H9 (cell line): ENCODE measurements around the gene MND1. TPM values are rescaled to one million over a fixed set of nuclear protein-coding genes. Genes with fewer than 3 reads are reported as not detected.

Experiments used
- DNase-seq: peaks from one replicate; pipeline ENCODE4 v3.0.0-alpha.2; 2017
- H2AFZ ChIP-seq: one replicate; pipeline ENCODE4 v1.6.1; 2013; ENCODE audit warnings: mild to moderate bottlenecking, low read length, control low read depth, moderate library complexity
- H2AK5ac ChIP-seq: 2 replicates; pipeline ENCODE4 v1.6.1; 2013; ENCODE audit warnings: low read length, control low read depth, mixed read lengths; ENCODE audit not compliant: insufficient read length
- H2BK120ac ChIP-seq: one replicate; pipeline ENCODE4 v1.6.1; 2013; ENCODE audit warnings: low read depth, mild to moderate bottlenecking, low read length, control low read depth, inconsistent platforms; ENCODE audit not compliant: poor library complexity, severe bottlenecking
- H2BK12ac ChIP-seq: 2 replicates; pipeline ENCODE4 v1.6.1; 2013; ENCODE audit warnings: low read length, control low read depth, mixed read lengths, low read depth; ENCODE audit not compliant: insufficient read length
- H2BK15ac ChIP-seq: 2 replicates; pipeline ENCODE4 v1.6.1; 2013; ENCODE audit warnings: low read depth, low read length, control low read depth
- H2BK20ac ChIP-seq: one replicate; pipeline ENCODE4 v1.6.1; 2013; ENCODE audit warnings: low read depth, mild to moderate bottlenecking, low read length, control low read depth, inconsistent platforms; ENCODE audit not compliant: poor library complexity, severe bottlenecking
- H2BK5ac ChIP-seq: 2 replicates; pipeline ENCODE4 v1.6.1; 2013; ENCODE audit warnings: low read length, control low read depth, mixed read lengths; ENCODE audit not compliant: insufficient read length
- H3K14ac ChIP-seq: 2 replicates; pipeline ENCODE4 v1.6.1; 2013; ENCODE audit warnings: low read length, control low read depth; ENCODE audit not compliant: insufficient read depth
- H3K18ac ChIP-seq: 2 replicates; pipeline ENCODE4 v1.6.1; 2013; ENCODE audit warnings: low read depth, mild to moderate bottlenecking, mixed read lengths, low read length, control low read depth; ENCODE audit not compliant: insufficient read length
- H3K23ac ChIP-seq: 2 replicates; pipeline ENCODE4 v1.6.1; 2013; ENCODE audit warnings: low read length, control low read depth, mixed read lengths, low read depth; ENCODE audit not compliant: insufficient read length
- H3K23me2 ChIP-seq: 2 replicates; pipeline ENCODE4 v1.6.1; 2013; ENCODE audit warnings: low read depth, mild to moderate bottlenecking, mixed read lengths, low read length, control low read depth; ENCODE audit not compliant: insufficient read length, poor library complexity, severe bottlenecking
- H3K27ac ChIP-seq: 2 replicates; pipeline ENCODE4 v1.5.1; 2013; ENCODE audit warnings: low read length, control low read depth, mixed read lengths, low read depth; ENCODE audit not compliant: insufficient read length
- H3K27me3 ChIP-seq: 2 replicates; pipeline ENCODE4 v1.6.1; 2013; ENCODE audit warnings: low read length, control low read depth, inconsistent platforms; ENCODE audit not compliant: insufficient read depth
- H3K4ac ChIP-seq: 2 replicates; pipeline ENCODE4 v1.6.1; 2013; ENCODE audit warnings: low read depth, mild to moderate bottlenecking, control low read depth, inconsistent platforms, low read length, moderate library complexity
- H3K4me1 ChIP-seq: 2 replicates; pipeline ENCODE4 v1.6.1; 2013; ENCODE audit warnings: low read length, control low read depth, inconsistent platforms; ENCODE audit not compliant: insufficient read depth
- H3K4me2 ChIP-seq: 2 replicates; pipeline ENCODE4 v1.6.1; 2013; ENCODE audit warnings: low read length, control low read depth, mixed read lengths; ENCODE audit not compliant: insufficient read length, insufficient read depth
- H3K56ac ChIP-seq: 2 replicates; pipeline ENCODE4 v1.6.1; 2013; ENCODE audit warnings: low read depth, mild to moderate bottlenecking, mixed read lengths, low read length, control low read depth; ENCODE audit not compliant: insufficient read length
- H3K79me1 ChIP-seq: 2 replicates; pipeline ENCODE4 v1.6.1; 2013; ENCODE audit warnings: low read depth, mild to moderate bottlenecking, moderate library complexity, low read length, control low read depth, inconsistent platforms; ENCODE audit not compliant: insufficient read depth, poor library complexity, severe bottlenecking
- H3K79me2 ChIP-seq: 2 replicates; pipeline ENCODE4 v1.6.1; 2013; ENCODE audit warnings: low read length, control low read depth, inconsistent platforms; ENCODE audit not compliant: insufficient read depth
- H3K9ac ChIP-seq: 2 replicates; pipeline ENCODE4 v1.6.1; 2013; ENCODE audit warnings: low read length, control low read depth, mixed read lengths; ENCODE audit not compliant: insufficient read length; ENCODE audit errors: extremely low read depth
- H3K9me3 ChIP-seq: one replicate; pipeline ENCODE4 v1.6.1; 2013; ENCODE audit warnings: low read depth, low read length, inconsistent platforms; ENCODE audit not compliant: control insufficient read depth
- H3T11ph ChIP-seq: one replicate; pipeline ENCODE4 v1.6.1; 2013; ENCODE audit warnings: mild to moderate bottlenecking, low read length, control low read depth, inconsistent platforms
- H4K20me1 ChIP-seq: one replicate; pipeline ENCODE4 v1.6.1; 2013; ENCODE audit not compliant: control insufficient read depth, insufficient read length, insufficient read depth
- H4K5ac ChIP-seq: 2 replicates; pipeline ENCODE4 v1.6.1; 2013; ENCODE audit warnings: low read depth, mild to moderate bottlenecking, mixed read lengths, low read length, control low read depth; ENCODE audit not compliant: insufficient read length
- H4K8ac ChIP-seq: replicated peaks from 2 replicates; pipeline ENCODE4 v1.6.1; 2013; ENCODE audit warnings: low read length, control low read depth, mixed read lengths, low read depth; ENCODE audit not compliant: insufficient read length
- H4K91ac ChIP-seq: 2 replicates; pipeline ENCODE4 v1.6.1; 2013; ENCODE audit warnings: low read depth, mild to moderate bottlenecking, moderate library complexity, mixed read lengths, low read length, control low read depth; ENCODE audit not compliant: insufficient read length
- H3K27ac Mint-ChIP-seq, 3 experiments: 2 replicates in 2 of 3; 3 replicates in 1 of 3; pipeline ENCODE4 v1.8.0; 2020 to 2021; ENCODE audit warnings: mixed read lengths in 3 of 3, mild to moderate bottlenecking in 1 of 3, moderate library complexity in 1 of 3
- H3K27me3 Mint-ChIP-seq: 2 replicates; pipeline ENCODE4 v1.8.0; 2021; ENCODE audit warnings: low read depth, mild to moderate bottlenecking, moderate library complexity, mixed read lengths
- H3K36me3 Mint-ChIP-seq, 3 experiments: 2 replicates in 2 of 3; 3 replicates in 1 of 3; pipeline ENCODE4 v1.8.0; 2020 to 2021; ENCODE audit warnings: low read depth in 3 of 3, mixed read lengths in 3 of 3; ENCODE audit not compliant: insufficient read depth in 1 of 3
- H3K4me1 Mint-ChIP-seq, 2 experiments: 2 replicates each; pipeline ENCODE4 v1.8.0; 2020; ENCODE audit warnings: mixed read lengths in 2 of 2
- H3K4me3 Mint-ChIP-seq, 2 experiments: 2 replicates in 1 of 2; 3 replicates in 1 of 2; pipeline ENCODE4 v1.8.0; 2020 to 2021; ENCODE audit warnings: mild to moderate bottlenecking in 2 of 2, mixed read lengths in 2 of 2, moderate library complexity in 1 of 2
- H3K9me3 Mint-ChIP-seq, 2 experiments: 2 replicates in 1 of 2; 3 replicates in 1 of 2; pipeline ENCODE4 v1.8.0; 2020; ENCODE audit warnings: mild to moderate bottlenecking in 2 of 2, mixed read lengths in 2 of 2, moderate library complexity in 1 of 2
- WGBS: extraction: QIAGEN DNeasy Blood & Tissue Kit; methylation state at CpG from one replicate; pipeline ENCODE4 v1.1.7; 2013; ENCODE audit warnings: missing lambda C conversion rate, low lambda C conversion rate, mixed read lengths; ENCODE audit not compliant: insufficient read length; ENCODE audit errors: extremely low coverage; 5-methylcytosine and 5-hydroxymethylcytosine counted together
- total RNA-seq: library from RNA; stranded (reverse); gene quantifications from 2 replicates; pipeline ENCODE4 v1.2.1, GENCODE V29; 2021
- TF ChIP-seq, protein P1 (sequence below): fragments of 200-600 bp; sonication (generic); conservative IDR thresholded peaks from 3 replicates; pipeline ENCODE4 v1.8.0; 2021; ENCODE audit warnings: antibody characterized with exemption, mild to moderate bottlenecking

MND1 gene
- total RNA-seq, 1 experiment from 2014 or later: 21.0 TPM

DNA sequence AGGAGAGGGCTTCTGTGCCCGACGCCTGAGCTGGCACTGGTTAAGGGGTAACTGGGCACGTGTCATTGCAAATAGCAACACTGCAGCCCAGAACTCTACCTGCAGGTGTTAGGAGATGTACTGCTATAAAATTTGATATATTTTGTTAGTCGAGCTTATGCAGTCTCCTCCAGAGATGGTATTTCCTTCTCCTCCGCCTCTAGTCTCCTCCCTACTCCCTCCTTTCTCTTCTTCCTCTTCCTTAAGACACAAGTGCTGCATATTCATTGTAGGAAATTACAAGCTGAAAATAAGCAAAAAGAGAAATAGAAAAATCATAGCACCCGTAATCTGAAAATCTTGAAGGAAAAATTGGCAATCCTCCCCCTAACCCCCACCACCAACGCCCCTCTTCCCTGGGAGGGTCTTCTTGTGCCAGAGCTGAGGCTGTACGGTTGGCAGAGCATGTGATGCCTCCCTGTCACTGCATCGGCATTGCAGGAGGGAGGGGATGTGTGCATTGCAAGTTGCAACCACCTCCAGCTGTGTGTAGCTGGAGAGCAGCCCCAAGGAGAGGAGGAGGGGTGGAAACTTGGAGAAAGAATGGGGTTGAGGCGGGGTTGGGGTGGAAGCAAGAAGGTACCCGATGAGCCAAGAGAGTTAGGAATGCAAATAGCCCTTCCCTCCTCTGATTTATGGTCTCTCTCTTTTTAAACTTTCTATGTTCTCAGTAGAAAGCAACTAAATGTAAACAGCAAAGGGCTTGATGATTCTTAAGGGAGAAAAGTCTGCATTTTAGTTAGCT lies 48.3 kb upstream of the MND1 start:
- Mint-ChIP-seq H3K4me1 (peaks cover 25 to 35% of the 10 kb centered on the region in 2 experiments), H3K27me3 (no peaks in the 10 kb centered on the region), H3K4me3 (no peak overlapping the region; a peak in 1 of 5 replicates), H3K9me3 (peaks cover 13 to 17% of the 10 kb centered on the region in 2 experiments; a peak in 4 of 5 replicates), H3K27ac (peak overlapping the region in 1 of 3 experiments; percentile 78; a peak in 2 of 7 replicates), H3K36me3 (peaks cover 54 to 84% (median 66%) of the 10 kb centered on the region in 3 experiments)
- H4K91ac ChIP-seq: no peak overlapping the region
- H3K27me3 ChIP-seq: no peaks in the 10 kb centered on the region
- H4K8ac ChIP-seq: no peak overlapping the region
- H3K18ac ChIP-seq: no peak overlapping the region
- H3K9ac ChIP-seq: no peak overlapping the region
- H2AFZ ChIP-seq: no peak overlapping the region
- no peak overlapping the region for H2BK20ac ChIP-seq
- no peak overlapping the region for H4K5ac ChIP-seq
- no peak overlapping the region for H3K4ac ChIP-seq
- H3K56ac ChIP-seq: no peak overlapping the region
- H3K27ac ChIP-seq: no peak overlapping the region
- no peaks in the 10 kb centered on the region for H3K79me2 ChIP-seq
- H2BK15ac ChIP-seq: no peak overlapping the region
- no peak overlapping the region for H2BK120ac ChIP-seq
- no peaks in the 10 kb centered on the region for H3K79me1 ChIP-seq
- no peak overlapping the region for H3K23ac ChIP-seq
- no peak overlapping the region; the same call in 1 of the 2 replicates for H3K14ac ChIP-seq
- no peak for DNase-seq
- no peak overlapping the region for H2AK5ac ChIP-seq
- no peak overlapping the region for H2BK5ac ChIP-seq
- H3K4me1 ChIP-seq: no peaks in the 10 kb centered on the region; the same call in 1 of the 2 replicates
- TF ChIP-seq, protein P1, sequence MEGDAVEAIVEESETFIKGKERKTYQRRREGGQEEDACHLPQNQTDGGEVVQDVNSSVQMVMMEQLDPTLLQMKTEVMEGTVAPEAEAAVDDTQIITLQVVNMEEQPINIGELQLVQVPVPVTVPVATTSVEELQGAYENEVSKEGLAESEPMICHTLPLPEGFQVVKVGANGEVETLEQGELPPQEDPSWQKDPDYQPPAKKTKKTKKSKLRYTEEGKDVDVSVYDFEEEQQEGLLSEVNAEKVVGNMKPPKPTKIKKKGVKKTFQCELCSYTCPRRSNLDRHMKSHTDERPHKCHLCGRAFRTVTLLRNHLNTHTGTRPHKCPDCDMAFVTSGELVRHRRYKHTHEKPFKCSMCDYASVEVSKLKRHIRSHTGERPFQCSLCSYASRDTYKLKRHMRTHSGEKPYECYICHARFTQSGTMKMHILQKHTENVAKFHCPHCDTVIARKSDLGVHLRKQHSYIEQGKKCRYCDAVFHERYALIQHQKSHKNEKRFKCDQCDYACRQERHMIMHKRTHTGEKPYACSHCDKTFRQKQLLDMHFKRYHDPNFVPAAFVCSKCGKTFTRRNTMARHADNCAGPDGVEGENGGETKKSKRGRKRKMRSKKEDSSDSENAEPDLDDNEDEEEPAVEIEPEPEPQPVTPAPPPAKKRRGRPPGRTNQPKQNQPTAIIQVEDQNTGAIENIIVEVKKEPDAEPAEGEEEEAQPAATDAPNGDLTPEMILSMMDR: no peak
- no peak overlapping the region for H3T11ph ChIP-seq
- no CpG with 5 or more reads among the region's 11 CpGs for WGBS
- no peak overlapping the region for H3K4me2 ChIP-seq
- H3K23me2 ChIP-seq: no peaks in the 10 kb centered on the region
- H2BK12ac ChIP-seq: no peak overlapping the region
- no peaks in the 10 kb centered on the region for H4K20me1 ChIP-seq
- no peaks in the 10 kb centered on the region for H3K9me3 ChIP-seq
